Upper lobe of left lung (tissue), 6 donors: ENCODE measurements around the gene REPIN1. TPM values are rescaled to one million over a fixed set of nuclear protein-coding genes. Genes with fewer than 3 reads are reported as not detected.
A peak's percentile ranks its signal among the peaks of the same experiment; 100 is the strongest.

Experiments
- ATAC-seq, 2 donors: fragments of 200-7000 bp; cut with Tn5 transposase; one replicate each; pipeline ENCODE4 v1.9.1; 2022; ENCODE audit warnings: mild to moderate bottlenecking in 2 of 2, moderate library complexity in 2 of 2; ENCODE audit not compliant: low FRiP score in 2 of 2
- DNase-seq, 2 donors: peaks; one replicate each; pipeline ENCODE4 v3.0.0-alpha.2; 2019 to 2020
- H3K27ac ChIP-seq, 4 donors: fragments of 200-600 bp; sonication (generic); one replicate each; pipeline ENCODE4 v1.5.1; 2016 to 2019
- H3K27me3 ChIP-seq, 4 donors: fragments of 200-600 bp; sonication (generic); one replicate each; pipeline ENCODE4 v1.5.1; 2017 to 2019
- H3K36me3 ChIP-seq, 4 donors: fragments of 200-600 bp; sonication (generic); one replicate each; pipeline ENCODE4 v1.5.1; 2016 to 2019
- H3K4me1 ChIP-seq, 4 donors: fragments of 200-600 bp; sonication (generic); one replicate each; pipeline ENCODE4 v1.5.1; 2018 to 2019
- H3K4me3 ChIP-seq, 4 donors: fragments of 200-600 bp; sonication (generic); one replicate each; pipeline ENCODE4 v1.5.1; 2017 to 2019; ENCODE audit warnings: mild to moderate bottlenecking in 2 of 4, moderate library complexity in 1 of 4
- H3K9me3 ChIP-seq, 4 donors: fragments of 200-600 bp; sonication (generic); one replicate each; pipeline ENCODE4 v1.5.1; 2018 to 2019
- CTCF ChIP-seq, 6 experiments: fragments of 450-650 bp in 4 of 6; fragments of 200-600 bp in 2 of 6; sonication (generic) in 2 of 6; IDR thresholded peaks; one replicate each; pipeline ENCODE4 v1.5.1; 2016 to 2019; ENCODE audit warnings: antibody characterized with exemption in 6 of 6
- EP300 ChIP-seq, 4 donors: sonication (generic); formaldehyde crosslinking; IDR thresholded peaks; one replicate each; pipeline ENCODE4 v1.5.1; 2017; ENCODE audit warnings: antibody characterized with exemption in 4 of 4, control low read depth in 2 of 4
- POLR2A ChIP-seq, 4 donors: fragments of 450-650 bp; IDR thresholded peaks; one replicate each; pipeline ENCODE4 v1.5.1; 2016 to 2017; ENCODE audit warnings: antibody characterized with exemption in 4 of 4, mild to moderate bottlenecking in 2 of 4
- POLR2AphosphoS5 ChIP-seq, 2 donors: sonication (generic); formaldehyde crosslinking; IDR thresholded peaks; one replicate each; pipeline ENCODE4 v1.5.1; 2017; ENCODE audit warnings: antibody characterized with exemption in 2 of 2
- WGBS, 2 donors: methylation state at CpG; one replicate each; pipeline ENCODE4 v1.1.5; 2017 to 2018; 5-methylcytosine and 5-hydroxymethylcytosine counted together
- total RNA-seq, 6 donors: library from RNA; depleted of rRNA in 4 of 6; stranded (reverse); fragments of >200 nt in 4 of 6; gene quantifications; one replicate each; pipeline versions ENCODE4 v1.1.0 to v1.2.1, GENCODE V29; 2016 to 2021
- donor health status: DM: no; HTN: no; CAD: no; lungs with moderate emphysema.
- donor health status: DM: no; HTN: yes; CAD: no; lungs with severe emphysema.

The REPIN1 gene
- total RNA-seq, 6 donors from 2014 or later, result 65.2 to 125 (median 105) TPM

DNA sequence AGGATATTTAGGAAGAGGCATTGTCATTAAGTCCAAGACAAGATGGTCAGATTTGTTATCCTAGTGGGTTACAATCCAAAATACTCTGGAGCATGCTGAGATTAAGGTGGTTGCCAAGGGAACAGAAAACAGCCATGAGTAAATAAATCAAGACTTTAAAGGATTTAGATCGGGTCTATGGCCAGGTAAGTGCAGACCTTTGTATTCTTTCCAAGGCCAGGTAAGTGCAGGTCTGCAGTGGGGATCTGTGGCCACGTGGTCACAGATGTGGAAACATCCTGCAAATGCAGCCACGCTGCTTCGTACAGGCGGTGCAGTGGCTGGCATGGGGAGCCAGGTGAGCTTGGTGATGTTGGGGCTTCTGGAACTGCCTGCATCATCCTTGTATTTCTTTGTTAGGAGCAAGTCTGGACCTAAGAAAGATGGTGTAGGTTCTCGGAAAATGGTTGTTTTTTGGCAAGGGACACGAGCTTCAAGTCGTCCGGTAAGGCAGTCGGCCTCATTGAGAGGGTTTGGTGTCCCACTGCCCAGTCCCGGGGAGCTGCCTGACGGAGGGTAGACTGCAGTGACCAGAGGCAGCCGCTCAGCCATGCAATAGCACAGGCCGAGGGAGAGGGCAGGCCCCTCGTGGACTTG lies 32.3 kb downstream of the REPIN1 start:
- Histone ChIP-seq H3K4me3 (no peak overlapping the region), H3K27me3 (no peaks in the 10 kb centered on the region), H3K9me3 (no peaks in the 10 kb centered on the region), H3K4me1 (peaks cover 10 to 15% (median 12%) of the 10 kb centered on the region in 4 donors), H3K36me3 (peaks cover 0 to 23% (median 13%) of the 10 kb centered on the region in 4 donors), H3K27ac (no peak overlapping the region)
- TF ChIP-seq EP300 (IDR thresholded peaks at IDR 0.05) (no peak), CTCF (IDR thresholded peaks at IDR 0.05) (no peak), POLR2A (IDR thresholded peaks at IDR 0.05) (no peak), POLR2AphosphoS5 (IDR thresholded peaks at IDR 0.05) (no peak)
- no peak for ATAC-seq
- whole genome bisulfite sequencing, 2 donors, result 85 to 86% methylated on average over 15 of the region's 15 CpGs
- DNase-seq, result peak in 1 of 2 donors; percentile 18

DNA sequence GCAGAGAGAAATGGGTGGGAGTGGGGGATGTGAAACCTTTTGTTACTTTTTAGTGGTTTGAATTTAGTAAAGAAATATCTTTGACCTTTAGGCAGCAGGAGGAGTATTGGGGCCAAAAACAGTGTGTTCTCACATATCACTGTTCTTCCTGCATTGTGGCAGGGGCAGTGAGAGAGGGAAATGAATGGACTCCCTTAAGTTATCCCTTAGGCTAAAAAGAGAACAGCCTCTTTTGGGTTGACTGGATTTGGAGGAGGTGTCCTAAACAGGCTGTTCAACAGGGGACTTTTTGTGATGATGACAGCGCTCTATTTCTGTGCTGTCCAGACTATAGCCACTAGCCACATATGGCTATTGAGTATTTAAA lies 32.8 kb downstream of the REPIN1 start:
- Histone ChIP-seq H3K27ac (no peak overlapping the region), H3K4me1 (peaks cover 15 to 20% (median 17%) of the 10 kb centered on the region in 4 donors), H3K27me3 (no peaks in the 10 kb centered on the region), H3K9me3 (no peaks in the 10 kb centered on the region), H3K4me3 (no peak overlapping the region), H3K36me3 (peaks cover 0 to 21% (median 11%) of the 10 kb centered on the region in 4 donors)
- TF ChIP-seq POLR2AphosphoS5 (IDR thresholded peaks at IDR 0.05) (no peak), POLR2A (IDR thresholded peaks at IDR 0.05) (no peak), CTCF (IDR thresholded peaks at IDR 0.05) (no peak), EP300 (IDR thresholded peaks at IDR 0.05) (no peak)
- DNase-seq, result no peak
- 100% methylated on average over 1 of the region's 1 CpG for WGBS, 2 donors
- no peak for ATAC-seq

DNA sequence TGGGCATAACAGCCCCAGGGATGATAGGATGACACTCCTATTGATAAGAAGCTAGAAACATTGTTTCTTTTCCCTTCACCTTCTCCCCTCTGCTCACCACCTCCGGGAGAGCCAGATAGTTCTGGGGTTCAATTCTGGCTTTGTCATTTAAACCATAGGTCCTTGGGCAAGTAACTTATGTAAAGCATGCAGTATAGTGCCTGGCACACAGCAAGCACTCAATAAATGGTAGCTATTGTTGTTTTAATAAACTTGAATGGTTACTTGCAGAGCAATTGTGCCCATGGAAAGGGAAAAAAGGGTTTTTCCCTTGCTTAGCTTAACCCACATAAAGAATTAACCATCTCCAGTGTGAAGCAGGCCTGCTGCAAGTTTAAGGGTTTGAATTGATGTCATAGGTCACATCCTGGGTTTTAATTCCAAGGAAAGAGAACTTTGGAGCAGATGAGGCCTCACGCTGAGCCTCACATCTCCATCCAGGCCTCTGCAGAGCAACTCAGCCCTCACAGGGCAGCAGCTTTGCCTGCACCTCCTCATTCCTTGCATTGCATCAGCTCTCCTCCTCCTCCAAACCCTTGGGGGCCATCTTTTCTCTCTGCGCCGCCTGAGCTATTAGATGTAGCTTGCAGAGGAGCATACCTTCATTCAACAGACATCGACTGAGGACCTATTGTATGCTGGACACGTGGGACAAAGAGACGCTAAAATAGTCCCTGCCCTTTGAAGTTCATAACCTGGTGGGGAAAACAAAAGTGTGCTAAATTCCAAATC lies 33.4 kb downstream of the REPIN1 start:
- peaks cover 21 to 26% (median 23%) of the 10 kb centered on the region in 4 donors for H3K4me1 ChIP-seq
- no peak for TF ChIP-seq EP300 (IDR thresholded peaks at IDR 0.05)
- no peak for TF ChIP-seq CTCF (IDR thresholded peaks at IDR 0.05)
- TF ChIP-seq POLR2A (IDR thresholded peaks at IDR 0.05), result no peak
- no peak for TF ChIP-seq POLR2AphosphoS5 (IDR thresholded peaks at IDR 0.05)
- WGBS, 2 donors, result 81 to 87% methylated on average over 7 of the region's 7 CpGs
- ATAC-seq (no peak), DNase-seq (no peak)
- H3K9me3 ChIP-seq, result no peaks in the 10 kb centered on the region
- H3K4me3 ChIP-seq, result no peak overlapping the region
- no peaks in the 10 kb centered on the region for H3K27me3 ChIP-seq
- no peak overlapping the region for H3K27ac ChIP-seq
- H3K36me3 ChIP-seq, result peaks cover 0 to 15% (median 6%) of the 10 kb centered on the region in 4 donors

- ATAC-seq, result no peak
- no peaks in the 10 kb centered on the region for H3K27me3 ChIP-seq
- 89 to 93% methylated on average over 7 to 13 of the region's 13 CpGs for WGBS, 2 donors
Measured at GRCh38 chr7:150402671-150403321, 34.2 kb downstream of the REPIN1 start.

More at GRCh38 chr7:150402671-150403321, 34.2 kb downstream of the REPIN1 start:
- no peak overlapping the region for H3K27ac ChIP-seq
- peaks cover 0 to 10% (median 5%) of the 10 kb centered on the region in 4 donors for H3K36me3 ChIP-seq
- no peak overlapping the region for H3K4me3 ChIP-seq
- H3K4me1 ChIP-seq, result peaks cover 23 to 27% (median 26%) of the 10 kb centered on the region in 4 donors
- H3K9me3 ChIP-seq, result no peaks in the 10 kb centered on the region
- TF ChIP-seq CTCF (IDR thresholded peaks at IDR 0.05), result no peak
- no peak for TF ChIP-seq POLR2A (IDR thresholded peaks at IDR 0.05)
- no peak for TF ChIP-seq POLR2AphosphoS5 (IDR thresholded peaks at IDR 0.05)
- TF ChIP-seq EP300 (IDR thresholded peaks at IDR 0.05), result no peak
- no peak for DNase-seq
